NCI-H2196 (cell line): ENCODE data around the gene ADGRG1.
A peak's percentile ranks its signal among the peaks of the same experiment; 100 is the strongest.

Source experiments
- DNase-seq: peaks from one replicate; lab custom pipeline; 2025; ENCODE audit not compliant: unreplicated experiment; lab: John Stamatoyannopoulos, UW

Gene ADGRG1

DNA sequence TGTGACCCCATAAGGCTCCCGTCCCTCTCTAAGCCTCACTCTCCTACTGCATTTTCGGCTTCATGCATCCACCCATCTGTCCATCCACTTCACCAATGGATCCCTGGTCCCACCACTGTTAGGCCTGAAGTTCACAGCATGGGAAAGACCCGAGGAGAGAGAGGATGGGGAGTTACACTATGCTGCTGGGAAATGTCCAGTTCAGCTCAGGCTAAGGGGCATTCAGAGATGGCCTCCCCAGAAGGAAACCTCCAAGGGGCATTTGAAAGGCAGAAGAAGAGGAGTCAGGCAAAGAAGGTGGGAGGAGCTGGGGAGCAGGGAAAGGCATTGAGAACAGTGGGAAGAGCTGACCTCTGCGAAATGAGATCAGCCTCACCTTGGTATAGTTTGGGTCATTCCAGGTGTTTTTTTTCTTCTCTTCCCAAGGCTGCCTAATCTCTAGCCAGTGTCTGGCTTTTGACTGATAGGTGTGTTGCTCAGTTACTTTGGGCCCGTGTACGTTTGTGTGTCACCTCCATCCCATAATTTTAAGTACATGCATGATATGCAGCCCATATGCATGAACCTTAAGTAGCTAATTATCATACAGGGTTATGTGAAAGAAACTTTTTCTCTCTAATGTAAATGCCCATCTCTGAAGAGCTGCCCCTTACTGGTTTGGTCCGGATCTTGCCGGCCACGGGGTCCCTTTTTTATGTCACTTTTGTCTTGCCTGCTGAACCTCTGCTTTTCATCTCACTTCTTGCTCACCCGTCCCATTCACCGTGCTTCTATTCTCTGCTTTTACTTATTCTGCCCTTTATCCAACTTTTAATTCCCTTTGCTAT is 54.6 kb downstream of the ADGRG1 start:
- no peak for DNase-seq

- DNase-seq = no peak
Measured at GRCh38 chr16:57683636-57684545, 55.5 kb downstream of the ADGRG1 start.

GRCh38 chr16:57684626-57685358 is 56.4 kb downstream of the ADGRG1 start:
- no peak for DNase-seq

GRCh38 chr16:57685633-57686032 is 57.2 kb downstream of the ADGRG1 start:
- DNase-seq = no peak

GRCh38 chr16:57686577-57686976 is 58.1 kb downstream of the ADGRG1 start:
- no peak for DNase-seq

- no peak for DNase-seq
Measured at GRCh38 chr16:57687363-57687929, 59.0 kb downstream of the ADGRG1 start.

DNA sequence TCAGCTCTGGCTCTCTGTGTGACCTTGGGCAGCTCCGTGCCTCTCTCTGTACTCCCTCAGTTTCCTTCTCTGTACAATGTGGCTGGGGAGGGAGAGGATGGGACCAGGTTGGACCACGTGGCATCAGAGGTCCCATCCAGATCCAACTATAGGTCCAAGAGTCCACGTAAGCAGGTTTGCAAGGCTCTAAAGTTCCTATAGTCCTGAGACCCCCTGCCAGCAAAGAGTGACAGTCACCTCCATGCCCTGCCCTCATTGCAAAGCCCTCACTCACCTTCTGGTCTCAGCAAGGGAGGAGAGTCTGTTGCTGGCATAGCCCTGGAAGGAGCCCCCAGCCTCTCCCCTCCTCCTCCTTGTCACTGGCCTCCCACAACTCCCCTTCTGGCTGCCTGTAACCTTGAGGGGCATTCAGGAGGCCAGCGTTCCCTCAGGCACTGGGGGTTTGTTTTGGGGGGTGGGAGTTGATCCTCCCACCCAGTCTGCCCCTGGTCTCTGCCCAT is 60.1 kb downstream of the ADGRG1 start:
- DNase-seq = no peak

DNA sequence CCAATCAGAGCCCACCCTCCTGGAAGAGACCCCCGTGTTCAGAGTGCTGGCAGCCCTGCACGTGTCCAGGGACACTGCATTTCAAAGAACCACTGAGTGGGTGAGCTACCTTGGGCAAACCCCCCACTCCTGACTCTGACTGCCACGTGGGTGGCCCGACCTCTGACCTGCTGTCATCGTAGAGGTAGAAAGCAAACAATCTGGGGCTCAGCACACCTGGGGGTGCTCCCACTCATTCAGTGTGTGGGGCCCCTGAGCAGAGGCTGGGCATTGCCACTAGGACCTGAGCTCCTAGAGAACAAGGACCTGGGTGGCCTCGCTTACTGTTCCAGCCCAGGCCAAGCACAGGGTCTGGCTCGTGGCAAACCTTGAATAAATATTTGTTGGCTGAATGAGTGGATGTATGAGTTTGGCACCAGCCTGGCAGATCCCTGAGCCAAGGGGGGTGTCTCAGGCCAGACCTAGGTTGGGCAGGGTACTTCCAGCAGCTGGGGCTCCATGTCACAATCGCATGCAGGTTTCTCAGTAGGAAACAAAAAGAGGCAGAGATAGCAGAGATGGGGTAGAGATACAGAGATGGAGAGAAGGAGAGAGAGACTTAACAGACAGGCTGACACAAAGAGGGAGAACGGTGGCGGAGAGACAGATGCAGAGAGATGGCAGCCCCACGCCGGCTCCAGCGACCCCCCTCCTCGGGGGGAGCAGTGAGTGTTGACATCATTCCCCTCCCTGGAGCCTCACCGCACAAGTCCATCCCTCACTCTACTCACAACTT is 60.7 kb downstream of the ADGRG1 start:
- no peak for DNase-seq

- DNase-seq = no peak
Measured at GRCh38 chr16:57689762-57690558, 61.5 kb downstream of the ADGRG1 start.

DNA sequence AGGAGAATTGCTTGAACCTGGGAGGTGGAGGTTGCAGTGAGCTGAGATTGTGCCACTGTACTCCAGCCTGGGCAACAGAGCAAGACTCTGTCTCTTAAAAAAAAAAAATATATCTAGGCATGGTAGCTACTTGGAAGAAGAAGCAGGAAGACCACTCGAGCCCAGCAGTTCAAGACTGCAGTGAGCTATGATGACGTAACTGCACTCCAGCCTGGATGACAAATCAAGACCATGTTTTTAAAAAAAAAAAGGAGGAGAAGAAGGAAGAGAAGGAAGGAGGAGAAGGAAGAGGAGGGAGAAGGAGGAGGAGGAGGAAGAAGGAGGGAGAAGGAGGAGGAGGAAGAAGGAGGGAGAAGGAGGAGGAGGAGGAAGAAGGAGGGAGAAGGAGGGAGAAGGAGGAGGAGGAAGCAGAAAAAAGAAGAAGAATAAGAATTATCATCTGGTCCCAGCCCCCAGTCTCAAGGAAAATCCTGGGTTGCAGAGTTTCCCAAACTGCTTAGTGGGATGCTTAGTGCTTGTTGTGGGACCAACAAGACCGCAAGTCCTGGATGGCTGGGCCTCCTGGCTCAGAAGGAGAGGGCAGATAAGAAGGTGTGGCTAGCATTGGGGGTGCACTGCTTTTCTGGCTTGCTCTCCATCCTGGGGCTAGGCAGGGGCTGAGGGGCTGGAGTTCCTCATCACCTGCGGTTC is 62.5 kb downstream of the ADGRG1 start:
- DNase-seq = no peak

- DNase-seq = no peak
Measured at GRCh38 chr16:57692636-57693035, 64.2 kb downstream of the ADGRG1 start.

- no peak for DNase-seq
Measured at GRCh38 chr16:57693550-57693949, 65.1 kb downstream of the ADGRG1 start.

DNA sequence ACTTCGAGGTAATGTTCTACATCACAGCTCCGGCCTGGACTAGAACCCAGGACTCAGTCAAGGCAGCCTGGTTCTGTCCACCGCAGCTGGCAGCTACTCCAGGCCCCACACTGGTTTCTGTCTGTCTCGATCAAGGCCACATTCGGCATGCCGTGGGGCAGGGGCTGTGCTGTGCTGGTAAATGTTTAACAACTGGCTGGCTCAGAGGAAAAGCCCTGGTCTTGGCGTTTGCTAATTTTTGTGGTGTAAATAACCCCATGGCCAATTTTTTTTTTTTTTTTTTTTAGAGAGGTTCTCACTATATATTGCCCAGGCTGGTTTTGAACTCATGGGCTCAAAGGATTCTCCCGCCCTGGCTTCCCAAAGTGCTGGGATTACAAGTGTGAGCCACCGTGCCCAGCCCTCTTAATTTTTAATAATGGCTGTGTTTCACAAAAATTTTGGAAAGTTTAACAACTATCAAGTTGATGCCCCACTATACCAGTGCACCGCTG is 65.8 kb downstream of the ADGRG1 start:
- DNase-seq = no peak

- peak; percentile 60 for DNase-seq
Measured at GRCh38 chr16:57694725-57695679, 66.6 kb downstream of the ADGRG1 start, which contains the start of gene DRC7. TSS of gene DRC7 (plus strand) at chr16:57694806. CDS start at chr16:57697950, 3,144 bp downstream.

- DNase-seq = no peak
Measured at GRCh38 chr16:57695680-57696069, 67.2 kb downstream of the ADGRG1 start.

- DNase-seq = no peak
Measured at GRCh38 chr16:57696240-57696639, 67.8 kb downstream of the ADGRG1 start.

DNA sequence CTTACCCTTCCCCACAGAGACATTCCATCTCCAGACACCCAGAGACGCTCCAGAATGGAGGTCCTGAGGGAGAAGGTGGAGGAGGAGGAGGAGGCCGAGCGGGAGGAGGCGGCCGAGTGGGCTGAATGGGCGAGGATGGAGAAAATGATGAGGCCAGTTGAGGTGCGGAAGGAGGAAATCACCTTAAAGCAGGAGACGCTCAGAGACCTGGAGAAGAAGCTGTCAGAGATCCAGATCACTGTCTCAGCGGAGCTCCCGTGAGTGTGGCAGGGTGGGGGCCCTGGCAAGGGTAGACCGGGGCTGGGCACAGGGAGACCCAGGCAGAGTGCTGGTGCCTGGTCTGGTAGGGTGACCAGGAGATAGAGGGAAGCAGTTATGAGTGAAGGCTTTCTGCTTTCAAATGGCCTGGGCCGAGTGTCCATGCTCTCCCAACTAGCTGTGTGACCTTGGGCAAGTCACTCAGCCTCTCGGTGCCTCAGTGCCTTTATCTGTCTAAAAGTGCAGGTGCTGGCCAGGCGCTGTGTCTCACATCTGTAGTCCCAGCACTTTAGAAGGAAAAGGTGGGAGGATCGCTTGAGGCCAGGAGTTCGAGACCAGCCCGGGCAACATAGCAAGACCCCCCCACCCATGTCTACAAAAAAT is 69.6 kb downstream of the ADGRG1 start:
- no peak for DNase-seq
